Stimulated activated CD4-positive, alpha-beta T cell treated with anti-CD3 and anti-CD28 coated beads, Interleukin-15, amount 100 ng/mL, for 1 hour (primary cell): ENCODE results near the gene SGIP1.

ENCODE experiments used
- DNase-seq, 2 donors: peaks; one replicate each; pipeline ENCODE4 v3.0.0-alpha.2; 2020; ENCODE audit warnings: low read depth in 1 of 2, low spot score in 1 of 2

The SGIP1 gene

DNA sequence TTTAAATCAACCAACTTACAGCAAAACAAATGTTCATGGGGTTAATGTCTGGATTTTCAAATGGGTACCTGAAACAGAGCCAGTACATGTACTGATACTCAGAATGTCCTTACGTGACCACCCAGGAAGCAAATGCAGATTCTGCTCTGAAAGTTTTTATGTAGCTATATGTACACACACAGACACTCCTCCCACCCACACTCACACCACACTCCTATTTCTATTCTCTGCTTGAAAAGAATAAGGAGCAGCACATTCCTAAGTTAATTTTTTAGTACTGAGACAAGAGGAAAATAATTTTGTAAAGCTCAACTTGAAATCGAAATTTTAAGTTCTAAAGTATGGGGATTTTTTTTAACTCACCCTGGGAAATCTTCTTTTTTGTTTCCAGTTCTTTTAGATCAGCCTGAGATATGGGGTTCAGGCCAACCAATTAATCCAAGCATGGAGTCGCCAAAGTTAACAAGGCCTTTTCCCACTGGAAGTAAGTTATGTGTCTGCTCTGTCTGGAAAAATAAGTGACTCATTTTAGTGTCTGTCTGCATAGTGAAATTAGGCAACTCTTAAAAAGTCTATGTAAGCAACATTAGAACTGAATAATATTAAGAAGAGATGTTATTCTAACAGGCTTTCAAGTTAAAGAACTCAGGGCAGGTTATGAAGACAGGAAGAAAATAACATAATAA, 142.8 kb downstream of the SGIP1 start:
- no peak for DNase-seq

DNA sequence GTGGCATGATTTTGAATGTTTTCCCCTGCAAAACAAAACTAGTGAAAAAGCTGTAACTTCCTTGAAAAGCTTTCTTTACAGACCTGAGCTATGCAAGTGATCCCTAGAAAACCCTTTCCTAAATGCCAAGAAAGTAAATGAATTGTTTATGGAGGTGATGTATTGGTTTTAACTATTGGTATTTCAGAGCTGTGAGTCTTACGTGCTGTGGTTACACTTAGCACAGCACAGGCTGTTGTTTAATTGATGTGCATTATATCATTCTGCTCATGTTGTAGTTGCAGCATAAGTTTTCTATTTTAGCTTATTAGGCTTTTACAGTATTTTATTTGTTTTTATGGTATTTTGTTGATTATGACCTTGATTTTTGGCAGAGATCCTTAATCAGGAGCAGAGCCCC, 144.2 kb downstream of the SGIP1 start:
- DNase-seq = no peak

DNA sequence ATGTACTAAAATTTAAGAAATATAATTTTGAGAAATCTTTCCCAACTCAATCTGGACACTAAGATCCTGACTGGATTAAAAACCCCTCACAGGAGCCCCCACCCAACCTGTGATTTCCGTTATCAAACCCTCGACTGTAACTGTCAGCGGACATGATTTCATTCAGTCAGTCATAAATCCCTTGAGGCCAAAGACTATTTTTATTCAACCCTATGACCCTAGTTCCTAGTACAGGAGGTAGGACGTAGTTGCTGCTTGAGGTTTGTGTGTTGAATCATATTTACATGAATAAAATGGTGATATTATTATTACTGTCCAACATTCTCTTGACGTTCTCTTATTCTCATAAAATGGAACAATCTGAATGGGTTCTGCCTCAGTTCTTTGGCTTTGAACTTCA, 145.2 kb downstream of the SGIP1 start:
- DNase-seq = no peak

DNA sequence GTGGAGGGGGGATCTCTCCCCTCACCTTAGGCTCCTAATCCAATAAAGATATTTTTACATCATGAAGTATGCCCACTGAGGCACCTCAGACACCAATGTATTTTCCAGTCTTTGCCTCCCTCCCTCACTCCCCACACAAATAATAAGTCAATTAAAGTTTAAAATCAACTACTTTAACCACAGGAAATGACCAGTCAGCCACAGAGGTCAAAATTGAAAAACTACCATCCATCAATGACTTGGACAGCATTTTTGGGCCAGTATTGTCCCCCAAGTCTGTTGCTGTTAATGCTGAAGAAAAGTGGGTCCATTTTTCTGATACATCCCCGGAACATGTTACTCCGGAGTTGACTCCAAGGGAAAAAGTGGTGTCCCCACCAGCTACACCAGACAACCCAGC, 147.7 kb downstream of the SGIP1 start:
- no peak for DNase-seq

DNA sequence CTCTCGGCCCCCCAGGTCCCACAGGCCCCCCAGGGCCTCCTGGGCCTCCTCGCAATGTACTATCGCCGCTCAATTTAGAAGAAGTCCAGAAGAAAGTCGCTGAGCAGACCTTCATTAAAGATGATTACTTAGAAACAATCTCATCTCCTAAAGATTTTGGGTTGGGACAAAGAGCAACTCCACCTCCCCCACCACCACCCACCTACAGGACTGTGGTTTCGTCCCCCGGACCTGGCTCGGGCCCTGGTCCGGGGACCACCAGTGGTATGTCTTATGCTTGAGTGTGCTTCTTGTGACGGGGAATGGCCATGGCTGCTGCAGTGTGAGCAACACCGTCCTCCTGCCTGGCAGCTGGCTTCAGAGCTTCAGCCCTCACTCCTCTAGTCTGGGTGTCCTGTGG, 148.2 kb downstream of the SGIP1 start:
- no peak for DNase-seq

DNA sequence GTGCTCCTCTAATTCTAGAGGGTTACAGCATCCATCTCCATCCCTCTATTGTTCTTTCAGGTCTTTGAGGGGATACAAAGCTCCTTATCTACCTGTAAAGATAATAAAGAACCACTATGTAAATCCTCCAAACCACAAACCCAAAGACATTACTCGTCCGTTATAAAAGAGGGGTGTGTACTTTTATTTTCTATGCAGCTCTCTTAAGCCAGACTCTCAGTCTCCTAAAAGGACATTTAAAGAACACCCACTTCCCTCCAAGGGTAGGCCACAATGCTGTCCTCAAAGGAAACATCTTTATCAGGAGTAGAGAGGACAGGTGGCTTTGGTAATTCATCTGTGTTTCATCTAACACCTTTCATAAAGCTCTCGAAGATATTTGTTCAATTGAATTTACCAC, 150.4 kb downstream of the SGIP1 start:
- no peak for DNase-seq

DNA sequence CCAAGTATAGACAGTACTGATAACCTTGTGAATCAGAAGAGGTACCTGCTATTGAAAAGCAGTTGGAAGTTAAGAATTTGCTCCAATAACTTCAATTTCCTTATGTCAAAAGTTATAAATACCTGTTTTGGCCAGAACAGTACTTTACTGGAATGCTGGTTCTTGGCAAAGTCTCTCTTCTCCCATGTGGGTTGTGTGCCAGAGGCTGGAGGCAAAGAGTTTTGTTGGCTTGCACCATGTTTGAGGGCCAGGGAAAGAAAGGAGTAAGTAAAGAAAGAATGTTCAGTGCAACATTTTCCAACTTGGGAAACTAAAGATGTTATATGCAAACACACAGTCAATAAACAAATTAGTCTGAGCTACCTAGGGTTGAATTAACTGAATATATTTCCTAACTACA, 151.3 kb downstream of the SGIP1 start:
- no peak for DNase-seq

DNA sequence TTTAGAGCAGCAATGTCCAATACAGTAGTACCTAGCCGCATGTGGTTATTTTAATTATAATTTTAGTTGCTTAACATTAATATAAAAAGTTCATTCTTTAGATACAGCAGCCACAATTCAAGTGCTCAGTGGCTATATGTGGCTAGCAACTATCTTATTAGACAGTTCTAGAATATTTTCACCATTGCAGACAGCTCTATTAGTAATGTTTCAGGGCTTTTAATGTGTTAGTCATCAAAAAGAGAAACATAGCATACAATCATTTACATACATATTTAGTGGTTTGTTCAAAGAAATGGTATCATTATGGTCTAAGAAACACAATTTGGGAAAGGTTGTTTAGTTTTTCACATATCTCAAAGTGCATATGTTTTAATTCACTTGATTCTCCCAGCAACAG, 151.7 kb downstream of the SGIP1 start:
- DNase-seq = no peak

DNA sequence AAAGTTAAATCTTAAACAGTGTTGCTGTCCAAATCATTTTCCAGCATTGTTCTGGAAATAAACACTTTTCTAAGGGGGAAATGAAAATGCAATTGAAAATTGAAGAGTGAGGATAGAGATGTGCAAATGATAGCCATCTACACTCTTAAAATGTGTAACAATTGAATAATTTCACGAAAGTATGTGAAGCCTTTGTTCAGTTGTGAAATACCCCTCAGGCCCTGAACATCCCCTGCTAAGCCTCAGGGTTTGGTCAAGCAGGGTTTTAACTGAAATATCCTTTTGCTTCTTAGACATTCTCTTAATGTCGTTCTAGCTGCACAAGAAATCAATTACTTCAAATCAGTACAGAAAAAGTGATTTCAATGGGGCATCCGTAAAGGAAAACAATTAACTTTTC, 152.5 kb downstream of the SGIP1 start:
- no peak for DNase-seq

DNA sequence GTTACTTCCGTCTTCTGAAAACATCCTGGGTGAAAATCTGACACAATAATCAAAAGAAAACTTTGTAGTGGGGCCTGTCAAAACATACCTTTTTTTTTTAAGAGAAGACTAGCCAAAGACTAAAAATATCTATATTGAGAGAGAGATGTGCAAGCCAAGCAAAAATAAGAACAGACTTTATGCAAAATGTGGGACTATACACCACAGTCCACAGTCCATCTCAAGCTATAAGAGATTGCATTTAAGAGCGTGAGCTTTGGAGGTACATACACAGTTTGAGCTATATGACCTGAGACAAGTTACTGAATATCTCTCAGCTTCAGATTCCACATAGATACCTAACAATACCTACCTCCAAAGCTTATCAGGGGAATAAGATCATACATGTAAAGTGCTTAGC, 153.4 kb downstream of the SGIP1 start:
- no peak for DNase-seq

DNA sequence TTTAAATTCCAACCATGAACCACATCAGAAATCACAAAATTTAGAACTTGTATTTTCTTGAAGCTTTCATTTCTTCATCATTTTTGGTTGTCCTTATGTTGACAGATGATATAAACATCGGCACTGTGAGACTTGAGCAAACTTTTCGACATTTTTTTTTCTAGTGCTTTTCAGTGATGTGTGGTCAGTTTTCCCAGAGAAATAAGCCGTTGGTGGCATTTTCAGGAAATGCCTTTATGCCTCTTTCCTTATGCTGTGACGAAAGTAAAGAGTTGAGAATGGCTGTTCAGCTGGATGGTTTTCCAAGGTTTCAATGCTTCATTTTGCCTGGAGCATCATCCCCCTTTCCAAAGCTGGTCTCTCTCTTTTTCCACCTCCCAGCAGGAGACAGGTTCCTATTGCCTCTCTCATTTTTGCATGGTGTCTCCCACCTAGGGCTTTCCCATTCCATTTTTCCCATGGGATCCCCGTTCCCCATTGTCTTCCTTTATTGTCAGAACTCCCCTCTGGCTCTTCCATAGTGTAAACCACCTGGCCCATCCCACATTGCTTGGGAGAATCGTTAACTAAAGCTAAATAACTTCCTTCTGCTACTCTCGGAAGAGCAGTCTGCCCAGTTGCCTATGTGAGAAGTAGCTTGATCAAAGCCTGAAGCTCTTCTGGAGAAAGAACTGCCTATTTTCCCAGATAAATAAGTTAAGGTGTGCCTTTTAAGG, 156.9 kb downstream of the SGIP1 start:
- DNase-seq = no peak

DNA sequence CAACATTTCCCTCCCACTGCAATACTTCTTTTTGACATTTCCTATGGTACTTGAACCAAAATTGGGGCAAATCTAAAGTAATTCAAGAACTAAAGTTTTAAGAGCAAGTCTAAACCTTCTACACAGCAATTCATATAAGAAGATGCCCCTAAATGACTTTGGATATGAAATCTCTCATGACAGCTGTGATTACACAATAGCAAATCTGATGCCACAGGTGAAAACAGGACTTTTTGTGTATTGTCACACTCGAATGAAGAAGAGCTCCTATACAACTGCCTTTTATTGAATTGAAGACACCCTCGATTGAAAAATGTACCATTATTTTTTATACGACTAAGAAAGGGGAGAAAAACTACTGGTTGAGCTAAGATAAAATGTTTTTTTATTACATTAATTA, 158.7 kb downstream of the SGIP1 start:
- no peak for DNase-seq

DNA sequence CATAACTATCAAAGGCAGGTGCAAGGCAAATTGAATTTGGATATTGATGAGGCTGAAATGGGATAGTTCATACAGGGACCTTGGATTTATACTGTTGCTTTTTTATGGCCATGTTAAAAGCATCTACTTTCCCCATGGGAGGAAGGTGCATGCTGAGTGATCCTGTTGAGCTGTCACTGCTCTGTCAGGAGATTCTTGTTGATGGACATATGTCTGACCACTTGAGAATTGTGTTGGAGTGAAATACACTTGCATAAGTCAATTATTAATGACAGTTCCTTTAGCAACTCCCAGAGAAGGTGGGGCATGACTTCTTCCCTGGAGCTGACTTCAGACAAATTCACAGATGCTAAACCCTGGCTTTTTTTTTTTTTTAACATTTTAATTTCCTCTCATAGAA, 159.9 kb downstream of the SGIP1 start:
- no peak for DNase-seq

DNA sequence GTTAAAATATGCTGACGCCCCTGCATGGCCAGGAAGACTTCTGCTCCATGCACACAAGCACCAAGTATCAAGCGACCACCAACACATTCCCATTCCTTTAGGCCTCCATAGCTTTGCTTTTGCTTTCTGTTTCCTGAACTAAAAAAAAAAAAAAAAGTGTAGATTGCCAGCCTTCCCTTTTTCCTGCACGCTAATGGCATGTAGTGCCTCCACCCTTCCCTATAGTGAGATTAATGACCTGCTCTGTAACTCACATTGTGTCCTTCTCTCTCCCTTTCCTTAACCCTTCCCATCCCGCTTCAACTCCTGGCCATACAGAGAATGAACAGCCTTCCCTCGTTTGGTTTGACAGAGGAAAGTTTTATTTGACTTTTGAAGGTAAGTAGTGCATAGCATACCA, 161.2 kb downstream of the SGIP1 start:
- no peak for DNase-seq

DNA sequence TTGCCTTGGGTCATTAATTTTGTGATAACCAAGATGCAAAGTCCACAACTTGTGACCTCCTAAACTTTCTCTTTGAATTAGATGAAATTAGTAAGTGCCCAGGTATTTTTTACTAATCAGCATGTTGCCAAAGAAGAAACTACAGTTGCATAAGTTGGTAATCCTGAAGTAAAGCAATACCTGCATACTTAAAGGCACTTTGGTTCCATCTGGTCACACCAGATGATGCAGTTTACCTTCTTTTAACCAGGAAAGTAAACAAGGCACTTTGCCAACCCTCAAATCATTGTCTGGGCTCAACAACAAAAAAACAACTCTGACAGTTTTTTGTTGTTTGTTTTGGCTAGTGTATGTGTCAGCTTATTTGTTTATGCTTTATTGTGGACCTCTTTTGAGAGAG, 162.8 kb downstream of the SGIP1 start:
- no peak for DNase-seq

DNA sequence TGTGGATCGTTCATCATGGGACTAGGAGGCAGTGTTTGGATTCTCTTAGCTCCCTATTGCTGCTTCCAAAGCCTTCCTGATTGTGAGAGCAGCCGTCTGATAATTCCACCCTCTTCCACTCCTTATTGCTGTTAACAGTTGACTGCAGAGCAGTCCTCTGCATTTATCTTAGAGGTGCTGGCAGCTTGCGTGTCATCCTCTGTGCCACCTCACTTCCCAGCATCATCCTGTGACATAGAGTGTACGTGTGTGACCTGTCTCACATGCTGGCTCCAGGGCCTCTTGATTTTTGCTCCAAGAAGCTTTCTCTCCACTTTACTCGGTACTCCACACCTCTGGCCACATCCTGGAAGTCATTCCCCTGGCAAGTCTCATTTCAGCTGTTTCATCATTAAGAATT, 165.3 kb downstream of the SGIP1 start:
- DNase-seq = no peak

DNA sequence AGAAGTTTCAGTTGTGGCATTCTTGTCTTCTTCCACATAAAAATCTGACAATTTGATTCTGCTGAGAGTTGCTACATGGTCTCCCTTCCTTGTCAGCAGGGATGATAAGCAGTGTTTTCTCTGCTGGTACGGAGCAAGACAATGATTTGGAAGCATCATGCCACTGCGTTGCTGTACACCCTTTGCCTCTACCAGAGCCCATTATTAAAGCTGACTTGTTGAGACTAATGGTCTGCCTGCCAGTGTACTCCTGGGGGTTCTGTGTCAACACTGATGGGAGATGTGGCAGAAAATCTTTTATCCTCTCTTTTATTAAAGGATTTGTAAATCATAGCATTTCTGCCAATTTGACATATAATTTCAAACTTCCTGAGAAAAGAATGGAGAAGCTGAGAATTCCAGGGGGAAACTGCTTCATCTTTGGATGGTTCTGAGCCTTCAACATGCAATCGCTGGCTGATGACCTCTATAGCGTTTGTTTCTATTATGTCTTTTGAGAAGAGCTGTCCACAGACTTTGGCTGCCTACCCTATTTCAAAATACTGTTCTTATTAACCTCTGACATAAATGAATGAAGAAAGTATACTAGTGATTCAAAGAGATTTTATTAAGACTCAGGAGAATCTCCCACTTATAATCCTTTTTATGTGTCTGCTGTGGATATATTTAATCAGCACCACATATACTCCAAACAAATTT, 170.4 kb downstream of the SGIP1 start:
- no peak for DNase-seq

DNA sequence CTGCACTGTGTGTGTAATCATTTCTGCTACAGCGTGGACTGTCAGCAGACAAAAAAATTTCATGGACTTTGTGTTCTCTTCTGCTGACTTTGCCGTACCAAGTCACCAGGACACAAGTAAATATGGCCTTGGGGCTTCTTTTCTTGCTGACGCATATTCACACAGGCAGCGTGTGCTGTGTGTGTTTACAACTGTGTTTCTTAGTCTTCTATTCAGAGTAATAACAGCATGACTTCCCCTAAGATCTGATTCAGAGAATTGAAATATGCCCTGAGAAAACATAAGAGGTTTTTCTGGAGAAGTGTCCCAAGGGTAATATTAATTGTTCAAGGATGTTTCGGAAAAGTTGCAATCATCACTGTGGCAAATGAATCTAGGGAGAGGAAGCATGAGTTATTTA, 171.2 kb downstream of the SGIP1 start:
- no peak for DNase-seq

DNA sequence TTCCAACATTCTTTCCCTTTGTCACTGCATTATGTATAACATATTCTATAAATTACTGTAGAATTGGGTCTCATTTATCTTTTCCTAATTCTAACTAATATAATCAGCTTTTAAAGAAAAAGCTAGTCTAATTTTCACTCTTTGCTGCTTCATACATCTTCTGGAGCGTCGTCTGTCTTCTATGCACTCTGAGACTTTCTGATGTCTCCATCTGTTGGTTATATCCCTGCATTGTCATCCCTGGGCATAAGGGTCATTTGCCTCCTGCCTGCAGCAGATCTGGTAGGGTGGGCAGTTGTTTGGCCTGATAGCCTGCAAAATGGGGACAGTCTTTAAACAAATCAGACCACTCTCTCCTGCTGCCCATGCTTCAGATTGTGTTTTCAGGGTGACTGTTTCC, 177.5 kb downstream of the SGIP1 start:
- DNase-seq = no peak

DNA sequence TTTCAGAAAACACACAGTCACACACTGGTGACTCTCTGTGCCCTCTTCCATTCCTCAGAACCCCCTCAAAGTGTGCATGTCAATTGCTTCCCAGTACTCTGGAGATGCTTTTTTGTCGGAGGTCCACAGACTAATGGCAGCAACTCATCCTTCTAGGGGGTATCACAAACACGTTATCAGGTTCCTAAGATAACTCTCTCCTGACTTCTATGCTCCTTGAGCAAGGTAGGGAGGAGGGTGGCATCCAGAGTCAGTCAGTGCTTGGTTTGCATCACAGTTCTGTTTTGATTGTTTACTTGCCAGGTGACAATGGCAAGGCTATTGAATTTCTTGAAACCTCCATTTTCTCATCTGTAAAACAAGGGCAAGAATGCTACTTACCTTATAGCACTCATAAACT, 178.9 kb downstream of the SGIP1 start:
- no peak for DNase-seq

DNA sequence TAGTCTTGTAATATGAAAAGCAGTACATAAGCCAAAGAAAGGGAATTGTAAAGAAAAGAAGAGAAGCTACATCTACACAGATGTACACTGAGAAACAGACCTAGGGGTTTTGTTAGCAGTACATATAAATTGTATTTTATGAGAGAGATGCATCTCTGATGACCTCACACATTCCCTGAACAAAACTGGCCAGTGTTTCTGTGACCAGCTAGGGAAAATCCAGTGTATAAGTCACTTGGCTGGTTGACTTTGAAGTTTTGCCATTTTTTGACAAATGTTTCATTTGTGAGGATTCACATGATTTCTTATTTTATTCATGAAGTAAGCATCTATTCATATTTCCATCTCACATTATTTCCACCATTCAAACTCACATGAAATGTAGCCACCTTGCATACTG, 190.0 kb downstream of the SGIP1 start:
- DNase-seq = no peak

DNA sequence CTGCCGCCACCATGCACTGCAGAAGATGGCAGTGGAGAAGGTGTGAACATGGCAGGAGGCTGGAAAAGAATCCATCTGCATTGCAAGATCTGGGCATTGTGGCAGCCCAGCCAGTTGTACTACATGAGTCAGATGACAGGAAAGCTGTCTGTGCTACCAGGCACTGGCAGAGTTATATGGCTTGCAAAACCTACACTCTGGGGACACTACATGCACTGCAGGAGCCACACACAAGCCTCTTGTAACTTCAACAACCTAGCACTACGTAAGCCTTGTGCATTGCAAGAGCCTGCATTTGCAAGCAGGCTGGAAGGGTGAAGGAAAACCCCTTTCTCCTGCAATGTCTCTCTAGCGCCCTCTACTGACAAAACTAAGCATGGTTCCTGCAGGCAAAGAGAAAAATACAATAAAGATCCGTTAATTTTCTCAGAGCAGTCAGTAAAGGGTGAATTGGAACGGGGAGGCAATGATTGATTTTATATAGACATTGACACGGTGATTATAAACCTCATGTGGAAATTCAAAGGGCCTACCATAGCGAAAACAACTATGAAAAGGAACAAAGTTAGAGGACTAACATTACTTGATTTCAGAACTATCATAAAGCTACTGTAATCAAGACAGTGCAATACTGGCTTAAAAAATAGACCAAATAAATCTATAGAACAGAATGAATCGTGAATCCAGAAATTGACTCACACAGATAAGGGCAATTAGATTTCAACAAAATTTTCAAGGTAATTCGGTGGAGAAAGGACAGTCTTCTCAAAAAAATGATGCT, 192.1 kb downstream of the SGIP1 start:
- DNase-seq = peak in 1 of 2 donors; percentile 13
